ENCODE measurements around the gene NGF. TPM values are rescaled to one million over a fixed set of nuclear protein-coding genes. Genes with fewer than 3 reads are reported as not detected.
"Not testable (repeated sequence)": the region's sequence is repeated elsewhere in the genome, so short reads cannot be mapped to it uniquely, and the experiment has no call there.

The NGF gene
- total RNA-seq = 1 to 10 TPM; 1.1 to 1.4 TPM

- no peak for DNase-seq (ENCODE audit: low spot score)
- intact Hi-C loops (cut with DNase I) = no loop called here
- Histone ChIP-seq H3K9me3 (no peaks in the 10 kb centered on the region), H3K4me1 (replicated peaks) (no peaks in the 10 kb centered on the region), H3K4me3 (peak within 1 kb of the TSS; percentile 28 to 30), H3K36me3 (no peaks in the 10 kb centered on the region), H3K27ac (no peak within 1 kb of the TSS), H3K27me3 (replicated peaks; ENCODE audit: insufficient read depth) (peaks cover 7% of the 10 kb centered on the region)
- 1% methylated on average over 55 of the region's 69 CpGs for WGBS
- TF ChIP-seq POLR2AphosphoS5 (IDR thresholded peaks at IDR 0.05) (no peak), POLR2A (IDR thresholded peaks at IDR 0.05) (no peak)
- TF ChIP-seq, protein P1, sequence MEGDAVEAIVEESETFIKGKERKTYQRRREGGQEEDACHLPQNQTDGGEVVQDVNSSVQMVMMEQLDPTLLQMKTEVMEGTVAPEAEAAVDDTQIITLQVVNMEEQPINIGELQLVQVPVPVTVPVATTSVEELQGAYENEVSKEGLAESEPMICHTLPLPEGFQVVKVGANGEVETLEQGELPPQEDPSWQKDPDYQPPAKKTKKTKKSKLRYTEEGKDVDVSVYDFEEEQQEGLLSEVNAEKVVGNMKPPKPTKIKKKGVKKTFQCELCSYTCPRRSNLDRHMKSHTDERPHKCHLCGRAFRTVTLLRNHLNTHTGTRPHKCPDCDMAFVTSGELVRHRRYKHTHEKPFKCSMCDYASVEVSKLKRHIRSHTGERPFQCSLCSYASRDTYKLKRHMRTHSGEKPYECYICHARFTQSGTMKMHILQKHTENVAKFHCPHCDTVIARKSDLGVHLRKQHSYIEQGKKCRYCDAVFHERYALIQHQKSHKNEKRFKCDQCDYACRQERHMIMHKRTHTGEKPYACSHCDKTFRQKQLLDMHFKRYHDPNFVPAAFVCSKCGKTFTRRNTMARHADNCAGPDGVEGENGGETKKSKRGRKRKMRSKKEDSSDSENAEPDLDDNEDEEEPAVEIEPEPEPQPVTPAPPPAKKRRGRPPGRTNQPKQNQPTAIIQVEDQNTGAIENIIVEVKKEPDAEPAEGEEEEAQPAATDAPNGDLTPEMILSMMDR (IDR thresholded peaks at IDR 0.05) = no peak
These were observed at the start of gene NGF for GRCh38 chr1:115337633-115338456. NGF (minus strand) TSS chr1:115338249; CDS start chr1:115286795, 51,454 bp downstream.

GRCh38 chr1:115383455-115383854, 45.4 kb upstream of the NGF start:
- H3K27ac ChIP-seq; H3K4me1 ChIP-seq (replicated peaks); H3K27me3 ChIP-seq (replicated peaks; ENCODE audit: insufficient read depth); intact Hi-C loops (cut with DNase I); H3K4me3 ChIP-seq; DNase-seq (ENCODE audit: low spot score); H3K36me3 ChIP-seq; H3K9me3 ChIP-seq: not testable (repeated sequence)
- 100% methylated on average over 2 of the region's 2 CpGs for WGBS

GRCh38 chr1:115379943-115380342, 41.9 kb upstream of the NGF start:
- Histone ChIP-seq H3K9me3 (no peaks in the 10 kb centered on the region), H3K4me3 (no peak overlapping the region), H3K36me3 (no peaks in the 10 kb centered on the region), H3K27me3 (replicated peaks; ENCODE audit: insufficient read depth) (no peaks in the 10 kb centered on the region), H3K4me1 (replicated peaks) (no peaks in the 10 kb centered on the region), H3K27ac (no peak overlapping the region)
- 92% methylated on average over 4 of the region's 4 CpGs for WGBS
- no peak for DNase-seq (ENCODE audit: low spot score)
- TF ChIP-seq POLR2AphosphoS5 (IDR thresholded peaks at IDR 0.05) = no peak
- TF ChIP-seq, protein P1 (IDR thresholded peaks at IDR 0.05) = no peak
- no peak for TF ChIP-seq POLR2A (IDR thresholded peaks at IDR 0.05)
- intact Hi-C loops (cut with DNase I) = loop anchor here (10.0 kb wide), 1 partner anchor 975 kb away; no protein-coding TSS in a partner anchor

DNA sequence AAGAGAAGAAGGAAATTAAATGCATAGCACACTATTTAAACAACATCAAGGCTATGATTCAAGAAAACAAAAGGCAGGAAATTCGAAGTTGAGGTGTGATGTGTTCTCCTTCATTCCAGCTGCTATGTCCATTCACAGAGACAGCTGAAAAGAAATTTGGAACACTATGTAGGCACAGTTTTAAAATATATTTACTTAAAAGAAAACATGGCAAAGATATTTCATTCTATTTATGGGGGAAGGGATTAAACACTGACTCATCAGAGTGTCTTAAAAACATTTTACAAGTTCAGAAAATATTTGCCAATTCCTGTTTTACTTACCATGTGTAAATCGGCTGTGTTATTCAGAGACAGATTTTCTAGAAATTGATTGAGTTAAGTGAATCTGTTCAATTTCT, 39.4 kb upstream of the NGF start:
- WGBS = 17% methylated on average over 2 of the region's 2 CpGs
- H3K9me3 ChIP-seq = no peaks in the 10 kb centered on the region
- no peak overlapping the region for H3K4me3 ChIP-seq
- H3K27ac ChIP-seq = no peak overlapping the region
- DNase-seq (ENCODE audit: low spot score) = no peak
- TF ChIP-seq POLR2AphosphoS5 (IDR thresholded peaks at IDR 0.05) = peak; percentile 56
- TF ChIP-seq, protein P1 (IDR thresholded peaks at IDR 0.05) = no peak
- H3K36me3 ChIP-seq = no peaks in the 10 kb centered on the region
- intact Hi-C loops (cut with DNase I) = loop anchor here (10.0 kb wide), 1 partner anchor 973 kb away; no protein-coding TSS in a partner anchor
- H3K27me3 ChIP-seq (replicated peaks; ENCODE audit: insufficient read depth) = no peaks in the 10 kb centered on the region
- no peaks in the 10 kb centered on the region for H3K4me1 ChIP-seq (replicated peaks)

- Histone ChIP-seq H3K36me3 (no peaks in the 10 kb centered on the region), H3K27ac (no peak overlapping the region), H3K27me3 (replicated peaks; ENCODE audit: insufficient read depth) (no peaks in the 10 kb centered on the region), H3K4me3 (no peak overlapping the region), H3K4me1 (replicated peaks) (no peaks in the 10 kb centered on the region), H3K9me3 (no peaks in the 10 kb centered on the region)
- 98% methylated on average over 3 of the region's 3 CpGs for WGBS
- no peak for TF ChIP-seq POLR2AphosphoS5 (IDR thresholded peaks at IDR 0.05)
- TF ChIP-seq, protein P1 (IDR thresholded peaks at IDR 0.05) = no peak
- no peak for TF ChIP-seq POLR2A (IDR thresholded peaks at IDR 0.05)
- intact Hi-C loops (cut with DNase I) = loop anchor here (10.0 kb wide), 1 partner anchor 970 kb away; no protein-coding TSS in a partner anchor
- no peak for DNase-seq (ENCODE audit: low spot score)
These were observed 36.5 kb upstream of the NGF start for GRCh38 chr1:115374598-115374997.

All from prostate gland (tissue), 2 donors.